OCI-LY7 (cell line): ENCODE data around the gene ZNFX1.

ENCODE experiments used
- CTCF ChIP-seq: fragments of 200-600 bp; sonication (generic); conservative IDR thresholded peaks from 2 replicates; pipeline ENCODE4 v1.5.1; 2014; ENCODE audit warnings: mild to moderate bottlenecking, antibody characterized with exemption, low read length, moderate library complexity, mixed read lengths
- EZH2phosphoT487 ChIP-seq: fragments of 200-600 bp; sonication (generic); IDR thresholded peaks from 2 replicates; pipeline ENCODE4 v1.6.1; 2018; ENCODE audit warnings: low read depth, borderline replicate concordance, mild to moderate bottlenecking, mixed run types, antibody characterized with exemption, low read length, moderate library complexity, mixed read lengths

DNA sequence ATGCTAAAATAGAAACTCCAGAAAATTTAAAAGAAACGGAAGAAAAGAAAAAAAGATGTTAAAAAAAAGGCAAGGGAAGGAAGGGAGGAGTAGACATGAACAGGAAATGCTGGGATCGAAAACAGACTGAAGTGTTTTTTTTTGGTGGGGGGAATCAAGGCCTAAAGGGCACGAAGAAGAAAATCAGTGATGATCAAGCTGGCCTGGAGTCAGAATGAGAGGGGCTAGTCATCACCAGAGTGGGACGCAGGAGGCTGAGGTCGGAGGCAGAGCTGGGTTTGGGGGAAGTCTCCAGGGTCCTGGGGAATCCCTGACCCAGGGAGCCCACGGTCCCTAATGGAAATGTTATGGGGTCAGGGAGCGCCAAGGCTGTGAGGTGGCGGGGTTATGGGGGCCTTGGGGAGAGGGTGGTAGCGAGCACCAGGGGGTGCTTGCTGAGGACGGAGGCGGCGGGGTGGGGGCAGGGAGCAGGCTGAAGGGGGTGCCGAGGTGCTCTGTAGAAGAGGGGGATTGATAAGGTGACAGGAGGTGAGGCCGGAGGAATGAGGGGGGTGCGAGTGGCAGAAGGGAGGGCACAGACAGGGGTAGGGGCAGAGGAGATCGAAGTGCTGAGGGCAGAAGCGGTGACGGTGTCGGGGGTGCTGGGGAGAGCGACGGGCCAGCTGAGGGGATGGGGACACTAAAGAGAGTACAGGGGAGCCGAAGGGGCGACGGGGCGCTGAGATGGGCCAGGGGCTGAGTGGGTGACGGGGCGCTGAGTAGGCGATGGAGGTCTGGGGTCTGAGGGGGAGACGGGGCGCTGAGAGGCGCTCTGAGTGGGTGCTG lies 684 bp downstream of the ZNFX1 start:
- no peak; the same call in 1 of the 2 replicates for TF ChIP-seq CTCF
- no peak for TF ChIP-seq EZH2phosphoT487
